D721Med (cell line): Measurements from ENCODE around the gene HRH3.

Experiments
- DNase-seq: peaks from one replicate; pipeline ENCODE4 v3.0.0; 2011; ENCODE audit warnings: low spot score; ENCODE audit not compliant: insufficient read length
- FAIRE-seq: peaks from 2 replicates; lab custom pipeline; 2011; peaks lifted over from hg19 to GRCh38; lab: Jason Lieb, UNC
- CTCF ChIP-seq: IDR thresholded peaks from 2 replicates; pipeline ENCODE4 v1.5.1; 2012; ENCODE audit warnings: mild to moderate bottlenecking, control low read depth; ENCODE audit not compliant: insufficient read depth; ENCODE audit errors: missing control alignments

HRH3 gene

DNA sequence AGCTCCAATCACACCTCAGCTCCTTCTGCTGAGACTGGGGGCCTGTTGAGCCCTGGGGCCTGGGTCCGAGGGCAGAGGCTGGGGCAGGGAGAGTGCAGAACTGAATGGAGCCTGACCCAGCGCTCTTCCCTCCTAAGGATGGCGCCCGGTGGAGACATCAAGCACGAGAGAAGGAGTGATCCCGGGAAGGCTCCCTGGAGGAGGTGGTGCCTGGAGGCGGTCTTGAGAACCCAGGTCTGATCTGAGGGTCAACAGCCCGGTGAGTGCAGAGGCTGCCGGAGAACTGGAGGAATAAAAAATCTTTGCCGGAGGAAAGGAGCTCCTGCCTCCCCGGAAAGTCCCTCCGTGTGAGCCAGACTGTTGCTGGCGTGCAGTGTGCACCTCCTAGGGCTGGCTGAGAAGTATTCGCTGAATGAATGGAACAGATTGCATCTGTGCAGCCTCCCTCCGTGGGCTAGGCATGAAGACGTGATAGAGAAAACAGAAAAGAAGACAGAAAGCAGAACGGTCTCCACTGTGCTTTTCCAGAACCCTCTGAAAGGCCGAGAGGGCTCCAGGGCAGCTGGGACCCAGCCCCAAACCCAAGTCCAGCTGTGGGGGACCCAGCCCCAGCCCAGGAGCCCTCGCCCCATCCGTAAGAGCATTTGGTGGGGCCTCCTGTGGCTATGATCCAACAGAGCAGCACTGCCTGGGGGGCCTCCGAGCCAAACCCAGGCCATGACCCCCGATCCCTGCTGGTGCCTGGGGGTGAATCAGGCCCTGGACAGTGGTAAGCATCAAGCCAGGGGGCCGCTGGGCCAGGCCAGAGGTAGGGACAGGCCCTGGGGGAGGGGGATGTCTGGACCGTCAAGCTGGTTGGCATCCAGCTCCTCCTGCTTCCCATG lies 6.9 kb upstream of the HRH3 start:
- DNase-seq, result no peak
- no peak for TF ChIP-seq CTCF
- FAIRE-seq, result no peak

- DNase-seq (no peak), FAIRE-seq (no peak)
- no peak for TF ChIP-seq CTCF
Observed at GRCh38 chr20:62225820-62226635, 6.0 kb upstream of the HRH3 start.

DNA sequence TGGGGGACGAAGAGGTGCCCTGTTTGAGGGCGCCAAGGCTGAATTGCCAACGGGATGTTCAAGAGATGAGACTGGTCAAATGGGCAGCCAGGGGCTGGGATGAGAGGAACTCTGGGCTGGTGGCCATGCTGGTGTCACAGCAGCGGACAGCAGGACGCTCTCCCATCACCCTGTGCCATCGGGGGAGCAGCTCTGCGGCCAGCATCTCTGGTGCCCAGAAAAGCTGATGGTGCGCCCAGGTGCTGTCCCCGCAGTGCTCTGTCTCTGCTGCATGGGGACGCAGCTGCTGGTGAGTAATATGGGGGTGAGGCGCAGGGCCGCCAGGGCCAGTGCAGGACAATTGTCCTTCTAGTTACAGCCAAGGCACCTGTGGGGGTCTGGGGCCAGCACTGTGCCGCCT lies 4.9 kb upstream of the HRH3 start:
- FAIRE-seq, result no peak
- no peak for TF ChIP-seq CTCF
- no peak for DNase-seq

DNA sequence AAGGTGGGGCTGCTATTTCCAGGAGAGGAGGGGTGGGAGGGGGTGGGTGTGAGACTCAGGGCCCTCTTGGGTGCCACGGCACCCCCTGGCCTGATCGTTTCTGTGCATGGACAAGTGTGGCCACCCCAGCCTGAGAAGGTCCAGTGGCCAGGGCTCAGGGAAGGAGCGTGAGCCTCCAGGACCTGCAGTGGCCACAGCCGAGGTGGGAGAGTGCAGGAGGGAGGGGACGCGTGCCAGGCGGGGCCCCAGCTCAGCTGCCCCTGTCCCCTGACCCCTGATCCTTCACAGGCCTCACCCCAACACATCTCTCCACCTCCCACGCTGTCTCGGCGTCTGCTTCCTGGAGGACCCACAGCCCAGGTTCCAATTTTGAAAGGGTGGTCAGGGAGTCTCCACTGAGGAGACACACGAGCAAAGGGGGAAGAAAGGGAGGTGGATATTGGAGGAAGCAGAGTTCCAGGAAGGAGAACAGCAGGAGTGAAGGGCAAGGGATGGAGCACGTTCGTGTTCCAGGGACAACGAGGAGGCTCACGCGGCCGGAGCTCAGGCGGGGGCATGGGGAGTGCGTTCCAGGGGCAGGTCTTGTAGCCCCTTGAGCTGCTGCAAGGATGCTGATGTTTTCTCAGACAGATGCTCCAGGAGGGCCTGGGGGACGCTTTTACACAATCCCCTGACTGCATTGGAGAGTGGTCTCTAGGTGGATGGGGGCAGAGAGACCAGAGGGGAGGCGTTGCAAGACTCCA lies 4.2 kb upstream of the HRH3 start:
- no peak for TF ChIP-seq CTCF
- DNase-seq (no peak), FAIRE-seq (no peak)

DNA sequence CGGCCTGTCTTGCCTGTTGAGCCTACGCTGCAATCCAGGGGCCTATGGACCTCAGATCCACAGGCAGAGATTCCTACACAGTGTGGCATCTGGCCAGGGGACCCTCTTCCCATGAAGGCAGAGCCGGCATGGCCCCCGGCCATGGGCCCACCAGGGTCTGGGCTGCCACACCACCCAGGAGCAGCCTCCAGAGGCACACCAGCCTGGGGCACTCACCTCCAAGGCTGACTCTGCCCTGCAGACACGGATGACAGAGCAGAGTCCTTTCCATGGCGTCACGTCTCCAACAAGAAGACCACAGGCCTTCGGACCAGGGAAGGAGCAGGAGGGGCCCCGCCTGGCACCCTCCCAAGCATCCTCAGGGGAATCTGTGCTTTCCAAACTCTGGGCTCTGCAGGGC lies 3.5 kb upstream of the HRH3 start:
- no peak for TF ChIP-seq CTCF
- DNase-seq (no peak), FAIRE-seq (no peak)

GRCh38 chr20:62222972-62223371 lies 2.9 kb upstream of the HRH3 start:
- no peak for TF ChIP-seq CTCF
- no peak for FAIRE-seq
- DNase-seq, result no peak
